GOT3 (cell line): ENCODE results near the gene MPC1.

Experiments used
- DNase-seq: peaks from one replicate; lab custom pipeline; 2025; ENCODE audit warnings: mixed read lengths; lab: John Stamatoyannopoulos, UW

The MPC1 gene

DNA sequence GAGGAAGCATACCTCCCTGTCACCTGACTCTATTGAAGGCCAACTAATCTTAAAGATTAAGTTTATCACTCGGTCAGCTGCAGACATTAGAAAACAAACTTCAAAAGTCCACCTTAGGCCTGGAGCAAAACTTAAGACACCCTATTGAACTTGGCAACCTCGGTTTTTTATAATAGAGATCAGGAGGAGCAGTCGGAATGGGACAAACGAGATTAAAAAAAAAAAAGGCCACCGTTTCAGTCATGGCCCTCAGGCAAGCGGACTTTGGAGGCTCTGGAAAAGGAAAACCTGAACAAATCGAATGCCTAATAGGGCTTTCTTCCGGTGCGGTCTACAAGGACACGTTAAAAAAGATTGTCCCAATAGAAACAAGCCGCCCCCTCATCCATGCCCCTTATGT lies 67.3 kb downstream of the MPC1 start:
- no peak for DNase-seq
